ENCODE results near the gene WAPL.
A peak's percentile ranks its signal among the peaks of the same experiment; 100 is the strongest.
"Not testable (repeated sequence)": the region's sequence is repeated elsewhere in the genome, so short reads cannot be mapped to it uniquely, and the experiment has no call there.

WAPL gene

DNA sequence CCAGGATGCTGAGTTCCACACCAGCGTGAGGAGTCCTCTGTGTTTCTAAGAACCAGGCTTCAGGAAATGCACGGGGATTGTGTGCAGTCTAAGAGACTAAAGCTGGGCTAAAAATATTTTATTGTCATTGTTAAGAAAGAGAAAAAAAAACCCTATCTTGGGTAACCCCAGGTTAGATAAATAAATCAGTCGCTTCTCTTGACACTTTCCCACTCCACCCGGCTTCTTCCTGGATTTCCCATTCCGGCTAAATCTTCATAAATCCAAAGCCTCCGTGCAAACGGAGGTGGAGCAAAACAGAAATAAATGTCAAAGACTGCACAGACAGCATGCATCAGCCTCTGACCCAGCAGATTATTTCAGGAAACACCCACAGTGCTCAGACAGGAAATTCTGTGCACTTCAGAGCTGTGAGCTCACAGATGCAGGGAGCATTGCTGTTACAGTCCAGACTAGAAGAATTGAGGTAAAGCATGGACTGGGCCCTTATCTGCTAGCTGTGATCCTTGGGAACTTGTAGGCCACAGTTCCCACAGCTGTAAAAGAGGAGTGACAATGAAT, 110.2 kb downstream of the WAPL start:
- no peak for DNase-seq

GRCh38 chr10:86410542-86411124, 111.0 kb downstream of the WAPL start:
- no peak for DNase-seq

DNA sequence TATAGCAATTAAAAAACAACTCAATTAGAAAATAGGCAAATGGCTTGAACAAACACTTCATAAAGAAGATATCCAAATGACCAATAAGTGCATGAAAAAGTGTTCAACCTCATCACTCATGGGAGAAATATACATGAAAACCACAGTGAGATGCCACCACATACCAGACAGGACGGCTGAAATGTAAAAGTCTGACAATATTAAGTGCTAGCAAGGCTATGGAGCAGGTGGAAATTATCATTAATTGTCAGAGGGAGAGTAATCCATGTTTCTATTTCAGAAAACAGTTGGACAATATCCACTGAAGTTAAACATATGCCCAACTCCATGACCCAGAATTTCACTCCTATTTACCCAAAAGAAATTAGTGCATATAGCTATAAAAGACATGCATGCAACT, 112.4 kb downstream of the WAPL start:
- no peak for DNase-seq

GRCh38 chr10:86403183-86403797, 118.3 kb downstream of the WAPL start:
- DNase-seq, result no peak

DNA sequence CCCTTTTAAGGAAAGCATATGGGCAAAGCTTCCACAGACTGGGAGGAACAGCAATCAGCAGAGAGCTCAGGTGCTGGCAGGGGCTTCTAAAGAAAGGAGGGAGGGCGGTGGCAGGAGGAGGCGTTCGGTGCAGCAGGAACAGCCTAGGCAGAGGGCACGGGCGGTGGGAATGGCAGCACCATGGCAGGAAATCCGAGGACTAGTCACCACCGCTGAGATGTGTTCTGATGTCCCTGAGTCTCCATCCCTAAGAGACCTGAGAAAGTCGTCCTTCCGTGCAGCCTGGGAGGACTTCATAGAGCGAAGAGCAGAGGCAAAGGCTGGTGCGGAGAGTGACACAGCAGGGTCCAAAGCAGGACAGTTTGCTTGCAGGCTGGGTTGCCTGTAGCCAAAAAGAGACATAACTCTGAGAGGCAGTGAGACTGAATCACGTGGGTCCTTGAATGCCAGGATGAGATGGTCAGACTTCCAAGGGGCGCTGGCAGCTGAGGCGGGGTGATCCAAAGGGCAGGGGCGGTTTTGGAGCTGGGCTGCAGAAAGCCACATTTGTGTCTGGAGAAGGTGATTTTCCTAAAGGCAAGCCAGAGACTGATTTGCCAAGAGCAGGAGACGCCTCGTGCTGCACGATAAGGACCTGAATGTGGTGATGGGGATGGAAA, 119.2 kb downstream of the WAPL start:
- DNase-seq, result no peak

DNA sequence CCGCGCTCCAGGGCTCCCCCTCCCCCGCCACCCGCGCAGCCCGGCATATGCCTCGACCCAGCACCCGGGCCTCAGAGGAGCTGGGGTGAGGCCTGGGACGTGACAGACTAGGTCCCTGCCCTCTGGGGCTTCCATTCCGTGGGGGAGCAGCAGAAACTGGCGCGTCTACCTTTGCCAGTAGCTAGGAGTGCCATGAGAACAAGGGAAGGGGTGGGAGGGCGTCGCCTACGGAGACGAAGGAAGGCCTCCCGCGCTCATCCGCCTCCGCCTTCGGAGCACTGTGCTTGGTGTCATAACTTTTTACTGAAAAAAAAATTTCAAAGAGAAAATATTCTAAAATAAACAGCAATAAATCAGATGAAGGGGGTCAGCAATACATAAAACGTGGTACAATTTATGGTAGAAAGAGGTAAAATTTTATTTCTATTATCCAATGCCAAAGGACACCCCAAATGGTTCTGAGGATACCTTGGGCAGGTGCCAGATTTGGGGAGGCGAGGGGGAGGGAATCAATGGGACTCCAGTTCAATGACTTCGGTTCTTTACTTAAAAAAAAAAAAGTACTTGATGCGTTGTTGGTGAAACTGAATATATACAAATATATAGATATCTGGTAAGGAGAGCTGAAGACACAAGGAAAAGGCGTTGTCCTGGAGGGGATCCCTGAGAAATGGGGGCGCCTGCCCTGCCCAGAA, 119.9 kb downstream of the WAPL start:
- DNase-seq, result no peak

GRCh38 chr10:86400705-86401587, 120.6 kb downstream of the WAPL start:
- DNase-seq, result peak; percentile 57

DNA sequence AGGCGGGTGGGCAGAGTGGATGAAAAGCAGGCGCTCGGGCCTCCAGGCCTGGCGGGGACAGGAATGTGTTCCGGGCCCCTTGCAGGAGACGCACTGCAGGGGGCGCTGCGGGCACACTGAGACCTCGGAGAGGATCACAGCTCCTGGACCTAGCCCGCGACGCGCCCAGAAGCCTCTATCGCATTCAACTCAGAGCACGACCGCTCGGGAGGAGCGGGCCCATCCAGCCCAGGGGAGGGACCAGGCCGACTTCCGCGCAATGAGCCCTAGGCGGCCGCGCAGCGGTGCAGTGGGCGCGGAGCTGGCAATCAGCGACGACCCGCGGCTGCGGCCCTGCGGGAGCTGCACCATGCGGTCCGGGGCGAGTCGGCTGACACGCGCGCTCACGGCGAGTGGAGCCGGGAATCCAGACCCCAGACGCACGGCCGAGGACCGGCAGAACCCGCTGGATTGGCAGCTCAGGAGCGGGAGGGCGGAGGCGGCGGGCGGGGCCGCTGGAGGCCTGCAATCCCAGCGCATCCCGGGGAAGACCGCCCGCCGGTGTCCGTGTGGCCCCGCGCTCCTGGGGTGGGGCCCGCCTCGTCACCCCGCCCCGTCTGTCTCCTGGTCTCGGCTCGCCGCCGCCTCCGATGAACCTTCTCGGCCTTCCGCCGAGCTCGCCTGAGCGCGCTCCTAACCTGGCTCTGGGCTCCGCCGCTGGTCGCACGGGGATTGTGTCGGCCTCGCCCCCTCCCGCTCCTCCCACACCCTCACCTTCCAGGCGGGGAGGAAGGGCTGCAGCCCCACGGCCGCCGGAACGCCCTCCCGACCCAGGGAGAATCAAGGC, 121.5 kb downstream of the WAPL start:
- peak; percentile 88 for DNase-seq

DNA sequence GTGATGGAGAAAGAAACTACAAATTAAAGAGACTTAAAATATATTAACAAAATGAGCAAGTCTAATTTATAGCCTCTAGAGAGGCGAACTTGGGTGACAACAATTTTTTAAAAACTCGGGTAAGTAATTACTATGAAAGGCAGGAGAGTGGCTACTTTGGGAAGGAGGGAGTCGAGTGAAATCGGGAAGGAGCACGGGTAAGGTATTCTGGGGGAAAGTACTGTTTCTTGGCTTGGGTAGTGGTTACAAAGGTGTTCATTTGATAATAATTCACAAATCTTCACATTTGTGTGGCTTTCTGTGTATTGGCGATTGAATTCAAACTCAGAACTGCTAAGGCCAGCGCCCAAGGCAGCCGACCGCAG, 122.1 kb downstream of the WAPL start:
- DNase-seq, result no peak

GRCh38 chr10:86397120-86397519, 124.5 kb downstream of the WAPL start:
- DNase-seq, result no peak

- no peak for DNase-seq
These were observed 127.6 kb downstream of the WAPL start for GRCh38 chr10:86393862-86394455.

DNA sequence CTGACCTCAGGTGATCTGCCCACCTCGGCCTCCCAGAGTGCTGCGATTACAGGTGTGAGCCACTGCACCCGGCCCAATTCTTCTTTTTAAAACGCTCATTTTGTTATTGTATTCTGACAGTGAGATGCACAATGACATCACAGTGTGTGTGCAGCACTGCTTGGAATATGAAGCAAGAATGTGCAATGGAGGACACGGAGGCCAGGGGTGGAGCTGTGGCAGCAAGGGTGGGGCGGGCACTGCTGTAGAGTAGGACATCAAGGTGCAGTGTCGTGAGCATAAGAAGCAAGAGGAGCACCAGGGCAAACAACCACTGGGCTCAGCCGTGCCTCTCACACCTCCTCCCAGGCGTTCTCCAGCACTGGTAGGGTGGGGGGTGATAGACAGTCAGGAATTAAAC, 128.2 kb downstream of the WAPL start:
- no peak for DNase-seq

GRCh38 chr10:86392723-86393094, 128.9 kb downstream of the WAPL start:
- no peak for DNase-seq

DNA sequence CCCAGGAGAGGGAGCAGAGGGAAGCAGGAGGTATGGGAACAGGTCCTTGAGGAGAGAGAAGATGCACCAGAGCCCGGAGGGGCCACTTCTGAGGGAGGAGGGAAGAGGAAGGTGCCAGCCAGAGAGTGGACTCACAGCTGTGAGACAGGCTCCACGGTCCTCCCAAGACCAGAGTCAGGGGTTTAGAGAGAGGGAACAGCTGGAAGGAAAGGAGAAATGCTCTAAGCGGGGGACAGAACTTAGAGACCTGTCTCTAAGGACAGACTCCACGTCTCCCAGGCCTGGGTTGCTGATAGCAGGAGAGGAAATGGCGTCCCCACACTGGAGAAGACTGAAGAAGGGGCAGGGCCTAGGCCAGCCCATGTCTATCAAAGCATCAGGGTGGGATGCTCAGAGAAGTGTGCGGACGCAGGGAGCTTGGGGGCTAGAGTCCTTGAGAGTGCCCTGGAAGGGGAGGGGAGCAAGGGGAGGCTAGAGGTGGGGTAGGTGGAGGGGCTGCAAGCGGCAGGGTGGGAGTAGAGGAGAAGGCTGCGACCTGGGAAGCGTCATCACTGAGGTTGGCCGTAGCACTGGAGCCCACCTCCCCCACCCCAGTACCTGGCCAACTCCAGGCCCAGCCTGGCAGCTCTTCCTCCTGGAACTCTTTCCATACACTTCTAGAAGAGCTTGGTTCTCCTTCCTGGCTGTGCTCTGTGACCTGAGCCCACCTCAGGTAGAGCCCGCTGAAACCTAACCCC, 129.4 kb downstream of the WAPL start:
- no peak for DNase-seq

- DNase-seq, result no peak
These were observed 130.3 kb downstream of the WAPL start for GRCh38 chr10:86391236-86391840.

DNA sequence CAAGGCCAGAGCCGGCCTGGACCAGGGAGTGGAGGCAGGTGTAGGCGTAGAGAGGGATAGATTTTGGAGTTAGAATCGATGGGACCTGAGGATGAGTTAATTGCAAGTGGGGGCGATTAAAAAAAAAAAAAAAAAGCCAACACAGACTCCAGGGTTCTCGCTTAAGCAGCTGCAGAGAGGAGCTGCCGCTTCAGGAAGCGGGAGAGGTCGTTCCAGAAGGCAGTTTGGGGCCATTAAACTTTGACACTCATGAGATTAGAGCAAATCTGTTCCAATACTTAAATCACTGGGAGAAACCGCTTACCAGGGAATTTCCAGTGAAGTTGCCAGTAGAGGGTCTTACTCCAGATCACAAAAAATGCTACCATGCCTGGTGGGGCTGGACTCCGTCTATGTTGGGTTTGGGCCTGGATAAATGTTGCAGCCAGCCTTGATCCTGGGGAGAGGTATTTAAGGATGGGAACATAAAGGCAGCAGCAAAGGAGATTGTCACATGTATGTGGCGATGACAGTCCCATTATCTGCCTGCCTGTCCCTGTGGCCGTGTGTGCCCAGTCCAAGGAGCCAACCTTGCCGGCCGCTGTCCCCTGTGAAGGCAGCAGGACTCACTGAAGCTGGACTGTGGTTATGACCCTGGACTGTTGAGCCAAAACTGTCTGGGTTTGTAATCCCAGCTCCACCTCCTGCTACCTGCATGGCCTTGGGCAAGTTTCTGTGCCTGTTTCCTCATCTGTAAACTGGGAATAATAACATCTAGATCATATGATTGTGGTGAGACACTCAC, 131.1 kb downstream of the WAPL start:
- DNase-seq, result no peak

DNA sequence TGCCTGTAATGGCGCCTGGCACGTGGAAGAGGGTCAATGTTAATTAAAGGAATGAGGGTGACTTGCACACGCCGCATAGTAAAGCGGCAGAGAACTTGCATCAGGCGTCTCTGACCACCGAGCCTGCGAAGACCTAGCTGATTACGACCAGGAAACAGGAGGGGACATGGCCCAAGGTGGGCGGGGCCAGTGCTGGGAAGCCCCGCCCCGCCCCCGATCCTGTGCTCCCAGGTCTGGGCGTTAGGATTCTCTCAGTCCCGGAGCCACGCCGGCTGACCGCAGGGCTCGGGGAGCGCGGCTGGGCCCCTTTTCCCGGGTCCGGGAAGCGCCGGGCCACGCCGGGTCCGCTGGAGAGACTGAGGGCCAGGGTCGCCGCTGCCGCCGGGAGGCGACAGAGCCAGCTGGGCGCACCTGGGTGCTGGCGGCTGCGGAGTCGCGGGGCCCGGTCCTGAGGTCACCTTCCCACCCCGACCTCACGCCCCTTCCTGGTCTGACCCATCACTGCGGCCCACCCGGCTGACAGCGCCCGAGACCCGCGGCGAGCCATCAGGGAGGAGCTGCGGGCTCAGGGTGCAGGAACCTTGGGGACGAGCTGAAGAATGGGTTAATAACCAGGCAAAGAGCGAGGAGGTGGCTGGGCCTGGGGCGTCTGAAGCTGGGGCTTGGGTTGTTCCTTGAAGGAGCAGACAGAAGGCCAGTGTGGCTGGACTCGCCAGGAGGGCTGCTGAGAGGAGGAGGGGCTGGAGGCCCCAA, 132.0 kb downstream of the WAPL start:
- DNase-seq, result no peak

GRCh38 chr10:86389109-86389440, 132.5 kb downstream of the WAPL start:
- not testable (repeated sequence) for DNase-seq

Measured in activated effector memory CD4-positive, alpha-beta T cell treated with Interleukin-2 at 50 U/mL for 16 hours (primary cell).